NK-92 treated with Interleukin-12 subunit alpha and Interleukin-12 subunit beta, amount 100 ng/mL, for 24 hours (cell line): Measurements from ENCODE around the gene DLX3.

Experiments used
- DNase-seq: peaks from one replicate; lab custom pipeline; 2025; lab: John Stamatoyannopoulos, UW

Gene DLX3

GRCh38 chr17:49992191-49992932 lies 2.7 kb downstream of the DLX3 start:
- no peak for DNase-seq

GRCh38 chr17:49991409-49991808 lies 3.6 kb downstream of the DLX3 start:
- no peak for DNase-seq

- DNase-seq: no peak
Observed at GRCh38 chr17:49990921-49991320, 4.1 kb downstream of the DLX3 start.

- DNase-seq: no peak
Observed at GRCh38 chr17:49990331-49990730, 4.7 kb downstream of the DLX3 start.

- DNase-seq: no peak
Observed at GRCh38 chr17:49989518-49989880, 5.5 kb downstream of the DLX3 start.

- no peak for DNase-seq
Observed at GRCh38 chr17:49987681-49988441, 7.2 kb downstream of the DLX3 start.

GRCh38 chr17:49987290-49987585 lies 7.8 kb downstream of the DLX3 start:
- no peak for DNase-seq

- DNase-seq: no peak
Observed at GRCh38 chr17:49986396-49987289, 8.4 kb downstream of the DLX3 start.

- DNase-seq: no peak
Observed at GRCh38 chr17:49985310-49985990, 9.6 kb downstream of the DLX3 start.

- DNase-seq: no peak
Observed at GRCh38 chr17:49984776-49985175, 10.2 kb downstream of the DLX3 start.

- DNase-seq: no peak
Observed at GRCh38 chr17:49984283-49984682, 10.7 kb downstream of the DLX3 start.

GRCh38 chr17:49980703-49981197 lies 14.3 kb downstream of the DLX3 start:
- no peak for DNase-seq

- no peak for DNase-seq
Observed at GRCh38 chr17:49979748-49980479, 15.1 kb downstream of the DLX3 start.

- no peak for DNase-seq
Observed at GRCh38 chr17:49978501-49978900, 16.5 kb downstream of the DLX3 start.

- no peak for DNase-seq
Observed at GRCh38 chr17:49977463-49978389, 17.3 kb downstream of the DLX3 start.

- DNase-seq: no peak
Observed at GRCh38 chr17:49976828-49977202, 18.2 kb downstream of the DLX3 start.

GRCh38 chr17:49976163-49976827 lies 18.7 kb downstream of the DLX3 start:
- no peak for DNase-seq

GRCh38 chr17:49975531-49975930 lies 19.5 kb downstream of the DLX3 start:
- no peak for DNase-seq

GRCh38 chr17:49973271-49973615 lies 21.8 kb downstream of the DLX3 start:
- no peak for DNase-seq
